ENCODE measurements around the gene CLDN18. TPM values are rescaled to one million over a fixed set of nuclear protein-coding genes. Genes with fewer than 3 reads are reported as not detected.

Gene CLDN18
- total RNA-seq, 1 donor from 2014 or later = not detected

- Mint-ChIP-seq H3K27ac (ENCODE audit: unreplicated experiment) (no peak overlapping the region), H3K4me1 (ENCODE audit: low read depth) (no peaks in the 10 kb centered on the region)
Measured at GRCh38 chr3:137992592-137992991, 17.4 kb upstream of the CLDN18 start.

GRCh38 chr3:137998121-137999042 lies 11.6 kb upstream of the CLDN18 start:
- no peaks in the 10 kb centered on the region for H3K4me1 Mint-ChIP-seq (ENCODE audit: low read depth)
- H3K4me3 Mint-ChIP-seq (ENCODE audit: unreplicated experiment) = no peak overlapping the region
- DNase-seq (ENCODE audit: low spot score) = no peak
- peaks cover 8% of the 10 kb centered on the region for H3K36me3 Mint-ChIP-seq (ENCODE audit: low read depth)
- H3K27ac Mint-ChIP-seq (ENCODE audit: unreplicated experiment) = no peak overlapping the region
- peaks cover 13% of the 10 kb centered on the region for H3K27me3 Mint-ChIP-seq (ENCODE audit: low read depth)
- peaks cover 23% of the 10 kb centered on the region for H3K9me3 Mint-ChIP-seq (ENCODE audit: low read depth)
- TF ChIP-seq CTCF (IDR thresholded peaks at IDR 0.05) = no peak

More at GRCh38 chr3:137992592-137992991, 17.4 kb upstream of the CLDN18 start:
- DNase-seq (ENCODE audit: low spot score) = no peak
- Mint-ChIP-seq H3K9me3 (ENCODE audit: low read depth) (peaks cover 25% of the 10 kb centered on the region), H3K36me3 (ENCODE audit: low read depth) (peaks cover 8% of the 10 kb centered on the region), H3K27me3 (ENCODE audit: low read depth) (peaks cover 12% of the 10 kb centered on the region), H3K4me3 (ENCODE audit: unreplicated experiment) (no peak overlapping the region)
- no peak for TF ChIP-seq CTCF (IDR thresholded peaks at IDR 0.05)

- Mint-ChIP-seq H3K4me3 (ENCODE audit: unreplicated experiment) (no peak overlapping the region), H3K4me1 (ENCODE audit: low read depth) (no peaks in the 10 kb centered on the region), H3K9me3 (ENCODE audit: low read depth) (no peaks in the 10 kb centered on the region), H3K27me3 (ENCODE audit: low read depth) (peaks cover 10% of the 10 kb centered on the region), H3K27ac (ENCODE audit: unreplicated experiment) (no peak overlapping the region), H3K36me3 (ENCODE audit: low read depth) (peaks cover 3% of the 10 kb centered on the region)
- no peak for TF ChIP-seq CTCF (IDR thresholded peaks at IDR 0.05)
- DNase-seq (ENCODE audit: low spot score) = no peak
Measured at GRCh38 chr3:138003069-138003468, 6.9 kb upstream of the CLDN18 start.

GRCh38 chr3:138005627-138006026 lies 4.3 kb upstream of the CLDN18 start:
- no peaks in the 10 kb centered on the region for H3K27me3 Mint-ChIP-seq (ENCODE audit: low read depth)

GRCh38 chr3:138007898-138008297 lies 2.1 kb upstream of the CLDN18 start:
- Mint-ChIP-seq H3K36me3 (ENCODE audit: low read depth) (peaks cover 3% of the 10 kb centered on the region), H3K9me3 (ENCODE audit: low read depth) (no peaks in the 10 kb centered on the region), H3K27ac (ENCODE audit: unreplicated experiment) (no peak overlapping the region), H3K4me1 (ENCODE audit: low read depth) (peaks cover 5% of the 10 kb centered on the region), H3K4me3 (ENCODE audit: unreplicated experiment) (no peak overlapping the region), H3K27me3 (ENCODE audit: low read depth) (no peaks in the 10 kb centered on the region)
- no peak for TF ChIP-seq CTCF (IDR thresholded peaks at IDR 0.05)
- DNase-seq (ENCODE audit: low spot score) = no peak

More at GRCh38 chr3:138005627-138006026, 4.3 kb upstream of the CLDN18 start:
- no peak overlapping the region for H3K4me3 Mint-ChIP-seq (ENCODE audit: unreplicated experiment)
- TF ChIP-seq CTCF (IDR thresholded peaks at IDR 0.05) = no peak
- DNase-seq (ENCODE audit: low spot score) = no peak
- H3K9me3 Mint-ChIP-seq (ENCODE audit: low read depth) = no peaks in the 10 kb centered on the region
- no peak overlapping the region for H3K27ac Mint-ChIP-seq (ENCODE audit: unreplicated experiment)
- H3K4me1 Mint-ChIP-seq (ENCODE audit: low read depth) = peaks cover 5% of the 10 kb centered on the region
- peaks cover 3% of the 10 kb centered on the region for H3K36me3 Mint-ChIP-seq (ENCODE audit: low read depth)

All from chondrocyte (in vitro differentiated cells).